Tibial nerve (tissue), 4 donors: ENCODE data around the gene TMEM91.

Source experiments
- EP300 ChIP-seq, 2 donors: sonication (generic); formaldehyde crosslinking; IDR thresholded peaks; one replicate each; pipeline ENCODE4 v1.6.1; 2017; ENCODE audit warnings: antibody characterized with exemption in 2 of 2, mild to moderate bottlenecking in 1 of 2
- POLR2A ChIP-seq, 2 donors: fragments of 450-650 bp; IDR thresholded peaks; one replicate each; pipeline ENCODE4 v1.6.1; 2017; ENCODE audit warnings: antibody characterized with exemption in 2 of 2, mild to moderate bottlenecking in 2 of 2, moderate library complexity in 2 of 2
- TF ChIP-seq, protein P1 (sequence below), 5 experiments: fragments of 200-600 bp in 3 of 5; fragments of 450-650 bp in 2 of 5; sonication (generic) in 3 of 5; IDR thresholded peaks; one replicate each; pipeline ENCODE4 v1.5.1; 2016 to 2019; ENCODE audit warnings: antibody characterized with exemption in 5 of 5, mild to moderate bottlenecking in 3 of 5, moderate library complexity in 2 of 5

DNA sequence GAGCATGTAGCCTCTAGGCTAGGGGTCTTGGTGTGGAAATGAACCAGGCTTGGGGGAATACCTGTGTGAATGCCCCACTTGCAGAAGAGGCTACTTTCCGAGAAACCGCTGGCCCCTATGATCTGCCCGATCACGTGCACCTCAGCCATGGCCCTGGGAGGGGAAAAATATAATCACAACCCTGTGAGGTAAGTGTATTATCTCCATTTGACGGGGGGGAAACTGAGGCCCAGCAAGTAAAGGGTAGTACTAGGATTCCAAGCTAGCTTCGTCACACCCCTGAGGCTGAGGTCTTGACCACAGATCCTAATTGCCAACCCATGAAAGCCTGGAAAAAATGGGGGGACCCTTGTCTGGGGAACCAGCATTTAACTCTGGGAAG lies 13.0 kb upstream of the TMEM91 start:
- TF ChIP-seq, protein P1, sequence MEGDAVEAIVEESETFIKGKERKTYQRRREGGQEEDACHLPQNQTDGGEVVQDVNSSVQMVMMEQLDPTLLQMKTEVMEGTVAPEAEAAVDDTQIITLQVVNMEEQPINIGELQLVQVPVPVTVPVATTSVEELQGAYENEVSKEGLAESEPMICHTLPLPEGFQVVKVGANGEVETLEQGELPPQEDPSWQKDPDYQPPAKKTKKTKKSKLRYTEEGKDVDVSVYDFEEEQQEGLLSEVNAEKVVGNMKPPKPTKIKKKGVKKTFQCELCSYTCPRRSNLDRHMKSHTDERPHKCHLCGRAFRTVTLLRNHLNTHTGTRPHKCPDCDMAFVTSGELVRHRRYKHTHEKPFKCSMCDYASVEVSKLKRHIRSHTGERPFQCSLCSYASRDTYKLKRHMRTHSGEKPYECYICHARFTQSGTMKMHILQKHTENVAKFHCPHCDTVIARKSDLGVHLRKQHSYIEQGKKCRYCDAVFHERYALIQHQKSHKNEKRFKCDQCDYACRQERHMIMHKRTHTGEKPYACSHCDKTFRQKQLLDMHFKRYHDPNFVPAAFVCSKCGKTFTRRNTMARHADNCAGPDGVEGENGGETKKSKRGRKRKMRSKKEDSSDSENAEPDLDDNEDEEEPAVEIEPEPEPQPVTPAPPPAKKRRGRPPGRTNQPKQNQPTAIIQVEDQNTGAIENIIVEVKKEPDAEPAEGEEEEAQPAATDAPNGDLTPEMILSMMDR (IDR thresholded peaks at IDR 0.05): no peak
- TF ChIP-seq POLR2A (IDR thresholded peaks at IDR 0.05) (no peak), EP300 (IDR thresholded peaks at IDR 0.05) (no peak)
